Neural cell (in vitro differentiated cells): ENCODE results near the gene NPY. TPM values are rescaled to one million over a fixed set of nuclear protein-coding genes. Genes with fewer than 3 reads are reported as not detected.

ENCODE experiments used
- H2AFZ ChIP-seq: fragments of 200-600, 300-800 bp; sonication (generic), shearing (Covaris generic); 2 replicates; pipeline ENCODE4 v1.6.0; 2014; ENCODE audit warnings: low read depth, mild to moderate bottlenecking, antibody characterized with exemption, low read length, moderate library complexity
- H3F3A ChIP-seq: fragments of 200-600 bp; shearing (Covaris generic); 2 replicates; pipeline ENCODE4 v1.6.1; 2016; ENCODE audit warnings: mild to moderate bottlenecking, moderate library complexity, mixed read lengths, antibody characterized with exemption, low read length; ENCODE audit not compliant: insufficient read depth, poor library complexity, severe bottlenecking
- H3K27ac ChIP-seq: fragments of 200-600, 300-800 bp; sonication (generic), shearing (Covaris generic); 2 replicates; pipeline ENCODE4 v1.5.1; 2014; ENCODE audit warnings: mild to moderate bottlenecking, low read length, moderate library complexity
- H3K27me3 ChIP-seq: fragments of 300-800, 200-600 bp; sonication (generic), shearing (Covaris generic); 2 replicates; pipeline ENCODE4 v1.6.0; 2014; ENCODE audit warnings: mild to moderate bottlenecking, low read depth, low read length, moderate library complexity; ENCODE audit not compliant: insufficient read depth
- H3K36me3 ChIP-seq: fragments of 300-800, 200-600 bp; sonication (generic), shearing (Covaris generic); 2 replicates; pipeline ENCODE4 v1.5.1; 2014; ENCODE audit warnings: mild to moderate bottlenecking, antibody characterized with exemption, low read length, moderate library complexity; ENCODE audit not compliant: insufficient read depth
- H3K4me2 ChIP-seq: fragments of 300-800, 200-600 bp; sonication (generic), shearing (Covaris generic); 2 replicates; pipeline ENCODE4 v1.6.0; 2014; ENCODE audit warnings: mild to moderate bottlenecking, low read length
- H3K4me3 ChIP-seq: fragments of 300-800, 200-600 bp; sonication (generic), shearing (Covaris generic); 2 replicates; pipeline ENCODE4 v1.5.1; 2014; ENCODE audit warnings: mild to moderate bottlenecking, low read length, moderate library complexity
- H3K79me2 ChIP-seq: fragments of 200-600 bp; shearing (Covaris generic); replicated peaks from 2 replicates; pipeline ENCODE4 v1.6.0; 2014; ENCODE audit warnings: mild to moderate bottlenecking, low read length, moderate library complexity; ENCODE audit not compliant: insufficient read depth
- H3K9ac ChIP-seq: fragments of 300-800, 200-600 bp; sonication (generic), shearing (Covaris generic); 2 replicates; pipeline ENCODE4 v1.6.1; 2016; ENCODE audit warnings: mild to moderate bottlenecking, low read length, mixed read lengths
- H3K9me2 ChIP-seq: fragments of 200-600 bp; shearing (Covaris generic); 2 replicates; pipeline ENCODE4 v1.6.1; 2016; ENCODE audit warnings: mild to moderate bottlenecking, low read length, mixed read lengths; ENCODE audit not compliant: insufficient read depth
- H3K9me3 ChIP-seq: fragments of 200-600, 300-800 bp; sonication (generic), shearing (Covaris generic); 2 replicates; pipeline ENCODE4 v1.6.1; 2016; ENCODE audit warnings: mild to moderate bottlenecking, mixed run types, low read length, moderate library complexity, mixed read lengths
- H4K20me1 ChIP-seq: fragments of 200-600 bp; shearing (Covaris generic); 2 replicates; pipeline ENCODE4 v1.6.1; 2016; ENCODE audit warnings: mild to moderate bottlenecking, mixed run types; ENCODE audit not compliant: insufficient read depth
- EP300 ChIP-seq: fragments of 450-650 bp; conservative IDR thresholded peaks from 2 replicates; pipeline ENCODE4 v1.6.1; 2014; ENCODE audit warnings: antibody characterized with exemption, mild to moderate bottlenecking, moderate library complexity; ENCODE audit not compliant: poor library complexity, severe bottlenecking
- EZH2 ChIP-seq: fragments of 200-600, 300-800 bp; shearing (Covaris generic), sonication (generic); IDR thresholded peaks from 2 replicates; pipeline ENCODE4 v1.6.1; 2014; ENCODE audit warnings: antibody characterized with exemption, low read length, borderline replicate concordance, mild to moderate bottlenecking; ENCODE audit not compliant: insufficient read depth, poor library complexity, severe bottlenecking
- MXI1 ChIP-seq: fragments of 450-650 bp; conservative IDR thresholded peaks from 2 replicates; pipeline ENCODE4 v1.6.1; 2014; ENCODE audit warnings: antibody characterized with exemption, mild to moderate bottlenecking; ENCODE audit not compliant: poor library complexity, severe bottlenecking
- POLR2AphosphoS5 ChIP-seq: IDR thresholded peaks from 2 replicates; pipeline ENCODE4 v1.6.1; 2012
- RAD21 ChIP-seq: fragments of 450-650 bp; conservative IDR thresholded peaks from 2 replicates; pipeline ENCODE4 v1.6.1; 2014; ENCODE audit warnings: antibody characterized with exemption, mild to moderate bottlenecking, moderate library complexity
- SMC3 ChIP-seq: fragments of 450-650 bp; conservative IDR thresholded peaks from 2 replicates; pipeline ENCODE4 v1.6.1; 2014; ENCODE audit warnings: antibody characterized with exemption, mild to moderate bottlenecking, moderate library complexity; ENCODE audit not compliant: poor library complexity
- TAF1 ChIP-seq: IDR thresholded peaks from 2 replicates; pipeline ENCODE4 v1.6.1; 2012; ENCODE audit warnings: low read depth
- polyA plus RNA-seq: library from polyadenylated mRNA; depleted of rRNA; stranded (reverse); fragments of >200 nt; gene quantifications from 2 replicates; pipeline ENCODE4 v1.2.3, GENCODE V29; 2014
- TF ChIP-seq, protein P1 (sequence below): IDR thresholded peaks from 2 replicates; pipeline ENCODE4 v1.6.1; 2012; ENCODE audit warnings: borderline replicate concordance
- TF ChIP-seq, protein P2 (sequence below): fragments of 450-650 bp; IDR thresholded peaks from 2 replicates; pipeline ENCODE4 v1.5.1; 2014; ENCODE audit warnings: antibody characterized with exemption, mild to moderate bottlenecking, moderate library complexity; ENCODE audit not compliant: poor library complexity, severe bottlenecking

The NPY gene
- polyA plus RNA-seq, 1 donor from 2014 or later = not detected

DNA sequence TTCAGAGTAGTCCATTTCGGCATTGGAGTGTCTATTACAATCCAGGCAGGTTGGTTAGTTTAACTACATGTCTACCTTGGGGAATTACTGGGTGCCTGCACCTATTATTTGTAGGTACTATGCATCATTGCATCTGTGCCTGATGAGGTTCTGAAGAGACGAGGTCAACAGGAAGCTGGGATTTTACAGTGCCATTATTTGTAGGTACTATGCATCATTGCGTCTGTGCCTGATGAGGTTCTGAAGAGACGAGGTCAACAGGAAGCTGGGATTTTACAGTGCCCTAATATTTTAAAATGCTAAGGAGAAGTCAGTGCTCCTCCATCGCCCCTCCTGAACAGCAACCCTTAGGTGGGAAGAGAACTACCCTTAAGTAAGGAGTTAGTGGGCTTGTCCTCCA lies 41.7 kb downstream of the NPY start:
- H2AFZ ChIP-seq = no peak overlapping the region
- H3K27me3 ChIP-seq = no peaks in the 10 kb centered on the region
- H3K4me3 ChIP-seq = no peak overlapping the region
- H3K36me3 ChIP-seq = no peaks in the 10 kb centered on the region
- no peaks in the 10 kb centered on the region for H4K20me1 ChIP-seq
- H3K9me2 ChIP-seq = no peaks in the 10 kb centered on the region
- no peak overlapping the region for H3K4me2 ChIP-seq
- no peaks in the 10 kb centered on the region for H3K9me3 ChIP-seq
- no peaks in the 10 kb centered on the region for H3K79me2 ChIP-seq
- TF ChIP-seq TAF1 (no peak), EP300 (no peak), MXI1 (no peak), SMC3 (no peak), RAD21 (no peak), EZH2 (no peak), POLR2AphosphoS5 (no peak)
- TF ChIP-seq, protein P1, sequence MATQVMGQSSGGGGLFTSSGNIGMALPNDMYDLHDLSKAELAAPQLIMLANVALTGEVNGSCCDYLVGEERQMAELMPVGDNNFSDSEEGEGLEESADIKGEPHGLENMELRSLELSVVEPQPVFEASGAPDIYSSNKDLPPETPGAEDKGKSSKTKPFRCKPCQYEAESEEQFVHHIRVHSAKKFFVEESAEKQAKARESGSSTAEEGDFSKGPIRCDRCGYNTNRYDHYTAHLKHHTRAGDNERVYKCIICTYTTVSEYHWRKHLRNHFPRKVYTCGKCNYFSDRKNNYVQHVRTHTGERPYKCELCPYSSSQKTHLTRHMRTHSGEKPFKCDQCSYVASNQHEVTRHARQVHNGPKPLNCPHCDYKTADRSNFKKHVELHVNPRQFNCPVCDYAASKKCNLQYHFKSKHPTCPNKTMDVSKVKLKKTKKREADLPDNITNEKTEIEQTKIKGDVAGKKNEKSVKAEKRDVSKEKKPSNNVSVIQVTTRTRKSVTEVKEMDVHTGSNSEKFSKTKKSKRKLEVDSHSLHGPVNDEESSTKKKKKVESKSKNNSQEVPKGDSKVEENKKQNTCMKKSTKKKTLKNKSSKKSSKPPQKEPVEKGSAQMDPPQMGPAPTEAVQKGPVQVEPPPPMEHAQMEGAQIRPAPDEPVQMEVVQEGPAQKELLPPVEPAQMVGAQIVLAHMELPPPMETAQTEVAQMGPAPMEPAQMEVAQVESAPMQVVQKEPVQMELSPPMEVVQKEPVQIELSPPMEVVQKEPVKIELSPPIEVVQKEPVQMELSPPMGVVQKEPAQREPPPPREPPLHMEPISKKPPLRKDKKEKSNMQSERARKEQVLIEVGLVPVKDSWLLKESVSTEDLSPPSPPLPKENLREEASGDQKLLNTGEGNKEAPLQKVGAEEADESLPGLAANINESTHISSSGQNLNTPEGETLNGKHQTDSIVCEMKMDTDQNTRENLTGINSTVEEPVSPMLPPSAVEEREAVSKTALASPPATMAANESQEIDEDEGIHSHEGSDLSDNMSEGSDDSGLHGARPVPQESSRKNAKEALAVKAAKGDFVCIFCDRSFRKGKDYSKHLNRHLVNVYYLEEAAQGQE = no peak
- TF ChIP-seq, protein P2, sequence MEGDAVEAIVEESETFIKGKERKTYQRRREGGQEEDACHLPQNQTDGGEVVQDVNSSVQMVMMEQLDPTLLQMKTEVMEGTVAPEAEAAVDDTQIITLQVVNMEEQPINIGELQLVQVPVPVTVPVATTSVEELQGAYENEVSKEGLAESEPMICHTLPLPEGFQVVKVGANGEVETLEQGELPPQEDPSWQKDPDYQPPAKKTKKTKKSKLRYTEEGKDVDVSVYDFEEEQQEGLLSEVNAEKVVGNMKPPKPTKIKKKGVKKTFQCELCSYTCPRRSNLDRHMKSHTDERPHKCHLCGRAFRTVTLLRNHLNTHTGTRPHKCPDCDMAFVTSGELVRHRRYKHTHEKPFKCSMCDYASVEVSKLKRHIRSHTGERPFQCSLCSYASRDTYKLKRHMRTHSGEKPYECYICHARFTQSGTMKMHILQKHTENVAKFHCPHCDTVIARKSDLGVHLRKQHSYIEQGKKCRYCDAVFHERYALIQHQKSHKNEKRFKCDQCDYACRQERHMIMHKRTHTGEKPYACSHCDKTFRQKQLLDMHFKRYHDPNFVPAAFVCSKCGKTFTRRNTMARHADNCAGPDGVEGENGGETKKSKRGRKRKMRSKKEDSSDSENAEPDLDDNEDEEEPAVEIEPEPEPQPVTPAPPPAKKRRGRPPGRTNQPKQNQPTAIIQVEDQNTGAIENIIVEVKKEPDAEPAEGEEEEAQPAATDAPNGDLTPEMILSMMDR = no peak
- H3K9ac ChIP-seq = no peak overlapping the region
- H3F3A ChIP-seq = no peaks in the 10 kb centered on the region
- H3K27ac ChIP-seq = no peak overlapping the region

DNA sequence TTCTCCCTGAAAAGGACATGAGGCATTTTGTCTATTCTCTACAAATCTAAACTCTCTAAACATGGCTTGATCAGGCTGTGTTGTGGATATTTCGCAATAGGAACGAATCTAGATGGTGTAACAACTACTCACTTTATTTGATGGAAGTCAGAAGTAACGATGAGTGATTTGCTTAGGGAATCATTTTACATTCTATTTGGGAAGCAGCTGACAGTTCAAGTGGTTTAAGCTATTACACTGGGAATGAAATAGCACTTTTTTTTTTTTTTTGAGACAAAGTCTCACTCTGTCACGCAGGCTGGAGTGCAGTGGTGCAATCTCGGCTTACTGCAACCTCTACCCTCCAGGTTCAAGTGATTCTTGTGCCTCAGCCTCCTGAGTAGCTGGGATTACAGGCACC lies 44.1 kb downstream of the NPY start:
- H2AFZ ChIP-seq = no peak overlapping the region
- no peaks in the 10 kb centered on the region for H3K9me2 ChIP-seq
- peaks cover 5% of the 10 kb centered on the region for H3K9me3 ChIP-seq
- no peak overlapping the region for H3K27ac ChIP-seq
- no peak overlapping the region for H3K4me3 ChIP-seq
- no peaks in the 10 kb centered on the region for H3K79me2 ChIP-seq
- no peaks in the 10 kb centered on the region for H4K20me1 ChIP-seq
- TF ChIP-seq, protein P2 = no peak
- TF ChIP-seq POLR2AphosphoS5 (peak; percentile 53), EP300 (peak; percentile 79)
- no peaks in the 10 kb centered on the region for H3F3A ChIP-seq
- no peak overlapping the region for H3K9ac ChIP-seq
- no peaks in the 10 kb centered on the region for H3K36me3 ChIP-seq
- no peak overlapping the region for H3K4me2 ChIP-seq
- H3K27me3 ChIP-seq = no peaks in the 10 kb centered on the region
